GM18511 (cell line): ENCODE results near the gene STH.

Experiments used
- ATAC-seq: cut with Tn5 transposase; IDR thresholded peaks from one replicate; pipeline ENCODE4 v1.9.1; 2021; ENCODE audit warnings: mild to moderate bottlenecking, moderate library complexity; ENCODE audit not compliant: unreplicated experiment

The STH gene

GRCh38 chr17:45983614-45984310 is 15.3 kb upstream of the STH start:
- ATAC-seq = no peak

- ATAC-seq = no peak
These were observed 14.7 kb upstream of the STH start for GRCh38 chr17:45984368-45984767.

- no peak for ATAC-seq
These were observed 13.6 kb upstream of the STH start for GRCh38 chr17:45985447-45985846.

- no peak for ATAC-seq
These were observed 13.0 kb upstream of the STH start for GRCh38 chr17:45986056-45986455.

- no peak for ATAC-seq
These were observed 11.3 kb upstream of the STH start for GRCh38 chr17:45987706-45988105.

- ATAC-seq = no peak
These were observed 9.3 kb upstream of the STH start for GRCh38 chr17:45989759-45990158.

GRCh38 chr17:45990886-45991285 is 8.2 kb upstream of the STH start:
- no peak for ATAC-seq

GRCh38 chr17:45991341-45991740 is 7.7 kb upstream of the STH start:
- ATAC-seq = no peak

- ATAC-seq = no peak
These were observed 6.9 kb upstream of the STH start for GRCh38 chr17:45992175-45992574.

GRCh38 chr17:45992904-45993303 is 6.1 kb upstream of the STH start:
- no peak for ATAC-seq

- no peak for ATAC-seq
These were observed 5.0 kb upstream of the STH start for GRCh38 chr17:45993962-45994627.

GRCh38 chr17:45994987-45995386 is 4.1 kb upstream of the STH start:
- no peak for ATAC-seq

GRCh38 chr17:45995627-45996270 is 3.3 kb upstream of the STH start:
- ATAC-seq = no peak

- no peak for ATAC-seq
These were observed 2.6 kb upstream of the STH start for GRCh38 chr17:45996282-45996937.

- no peak for ATAC-seq
These were observed 1.9 kb upstream of the STH start for GRCh38 chr17:45997166-45997565.

GRCh38 chr17:45997624-45998023 is 1.4 kb upstream of the STH start:
- ATAC-seq = no peak

GRCh38 chr17:45999900-46000290 is 845 bp downstream of the STH start:
- ATAC-seq = no peak

GRCh38 chr17:46000292-46000691 is 1.2 kb downstream of the STH start:
- ATAC-seq = no peak

GRCh38 chr17:46000757-46001156 is 1.7 kb downstream of the STH start:
- ATAC-seq = no peak

- no peak for ATAC-seq
These were observed 2.6 kb downstream of the STH start for GRCh38 chr17:46001390-46002310.
